Endothelial cell of umbilical vein (primary cell): ENCODE data around the gene SDK2.

Experiments used
- EZH2 ChIP-seq: IDR thresholded peaks from 2 replicates; pipeline ENCODE4 v1.6.1; 2012; ENCODE audit warnings: borderline replicate concordance, low read depth, mild to moderate bottlenecking, moderate library complexity, low read length, inconsistent platforms; ENCODE audit not compliant: severe bottlenecking
- FOS ChIP-seq: IDR thresholded peaks from 2 replicates; pipeline ENCODE4 v1.6.1; 2011; ENCODE audit warnings: mild to moderate bottlenecking, low read length, moderate library complexity, borderline replicate concordance; ENCODE audit not compliant: insufficient read depth
- GATA2 ChIP-seq: IDR thresholded peaks from 2 replicates; pipeline ENCODE4 v1.7.0; 2011; ENCODE audit warnings: low read depth, mild to moderate bottlenecking, moderate library complexity, mixed read lengths, low read length; ENCODE audit not compliant: insufficient read length, insufficient read depth
- JUN ChIP-seq: IDR thresholded peaks from 2 replicates; pipeline ENCODE4 v1.6.1; 2011; ENCODE audit warnings: borderline replicate concordance, low read depth; ENCODE audit not compliant: insufficient read length, insufficient read depth
- MYC ChIP-seq: IDR thresholded peaks from one replicate; pipeline ENCODE4 v1.6.1; 2011; ENCODE audit warnings: mild to moderate bottlenecking, low read depth, low read length
- POLR2A ChIP-seq: IDR thresholded peaks from 2 replicates; pipeline ENCODE4 v1.6.1; 2012; ENCODE audit warnings: low read depth, mild to moderate bottlenecking, control low read depth, low read length
- POLR2AphosphoS5 ChIP-seq: IDR thresholded peaks from 2 replicates; pipeline ENCODE4 v1.6.1; 2012; ENCODE audit warnings: low read depth, mild to moderate bottlenecking, control low read depth, low read length, moderate library complexity; ENCODE audit not compliant: insufficient read depth
- TF ChIP-seq, protein P1 (sequence below): IDR thresholded peaks from 2 replicates; pipeline ENCODE4 v1.6.1; 2011; ENCODE audit not compliant: insufficient read depth, insufficient read length
- TF ChIP-seq, protein P2 (sequence below), 2 donors: IDR thresholded peaks; 1 replicate in 1 of 2; 2 replicates in 1 of 2; pipeline ENCODE4 v1.5.1; 2011; ENCODE audit warnings: low read length in 2 of 2, mild to moderate bottlenecking in 2 of 2, moderate library complexity in 2 of 2, control low read depth in 1 of 2, inconsistent platforms in 1 of 2, low read depth in 1 of 2; ENCODE audit not compliant: insufficient read depth in 1 of 2; ENCODE audit errors: extremely low read depth in 1 of 2

- TF ChIP-seq, protein P1, sequence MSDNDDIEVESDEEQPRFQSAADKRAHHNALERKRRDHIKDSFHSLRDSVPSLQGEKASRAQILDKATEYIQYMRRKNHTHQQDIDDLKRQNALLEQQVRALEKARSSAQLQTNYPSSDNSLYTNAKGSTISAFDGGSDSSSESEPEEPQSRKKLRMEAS = no peak
- TF ChIP-seq POLR2A = no peak
- TF ChIP-seq, protein P2, sequence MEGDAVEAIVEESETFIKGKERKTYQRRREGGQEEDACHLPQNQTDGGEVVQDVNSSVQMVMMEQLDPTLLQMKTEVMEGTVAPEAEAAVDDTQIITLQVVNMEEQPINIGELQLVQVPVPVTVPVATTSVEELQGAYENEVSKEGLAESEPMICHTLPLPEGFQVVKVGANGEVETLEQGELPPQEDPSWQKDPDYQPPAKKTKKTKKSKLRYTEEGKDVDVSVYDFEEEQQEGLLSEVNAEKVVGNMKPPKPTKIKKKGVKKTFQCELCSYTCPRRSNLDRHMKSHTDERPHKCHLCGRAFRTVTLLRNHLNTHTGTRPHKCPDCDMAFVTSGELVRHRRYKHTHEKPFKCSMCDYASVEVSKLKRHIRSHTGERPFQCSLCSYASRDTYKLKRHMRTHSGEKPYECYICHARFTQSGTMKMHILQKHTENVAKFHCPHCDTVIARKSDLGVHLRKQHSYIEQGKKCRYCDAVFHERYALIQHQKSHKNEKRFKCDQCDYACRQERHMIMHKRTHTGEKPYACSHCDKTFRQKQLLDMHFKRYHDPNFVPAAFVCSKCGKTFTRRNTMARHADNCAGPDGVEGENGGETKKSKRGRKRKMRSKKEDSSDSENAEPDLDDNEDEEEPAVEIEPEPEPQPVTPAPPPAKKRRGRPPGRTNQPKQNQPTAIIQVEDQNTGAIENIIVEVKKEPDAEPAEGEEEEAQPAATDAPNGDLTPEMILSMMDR (IDR thresholded peaks at IDR 0.05; ENCODE audit: extremely low read depth in 1 of 2, insufficient read depth in 1 of 2, low read depth in 1 of 2, low read length in 2 of 2) = no peak
- TF ChIP-seq EZH2 = no peak
- TF ChIP-seq POLR2AphosphoS5 = no peak
- no peak for TF ChIP-seq JUN
- no peak for TF ChIP-seq FOS
- TF ChIP-seq MYC = no peak
- TF ChIP-seq GATA2 = no peak
These were observed 8.7 kb upstream of the SDK2 start for GRCh38 chr17:73652886-73653480.
